GM12878 (cell line): ENCODE measurements around the gene KRT80. TPM values are rescaled to one million over a fixed set of nuclear protein-coding genes. Genes with fewer than 3 reads are reported as not detected.

Source experiments
- ATAC-seq: fragments of 200-7000 bp; cut with Tn5 transposase; 3 replicates; pipeline ENCODE4 v1.9.1; 2020; ENCODE audit warnings: mild to moderate bottlenecking, moderate library complexity
- BruUV-seq: library from RNA; stranded (reverse); fragments of 400-500 nt; replicated peaks from 2 replicates; lab custom pipeline; 2021; lab: Mats Ljungman, UMichigan
- CTCF ChIA-PET: fragments of 300-600 bp; sonication (Branson Sonifier 250); formaldehyde crosslinking; extraction: SDS; loops from one replicate; lab custom pipeline; 2021; ENCODE audit warnings: inconsistent platforms; lab: Yijun Ruan, JAX
- POLR2A ChIA-PET: fragments of 350-600 bp; formaldehyde crosslinking; extraction: SDS; loops from one replicate; lab custom pipeline; 2021; ENCODE audit warnings: inconsistent platforms; lab: Charles Lee
- RAD21 ChIA-PET: fragments of 300-600 bp; sonication (Branson Sonifier 250); formaldehyde crosslinking; loops from one replicate; lab custom pipeline; 2023; ENCODE audit warnings: antibody characterized with exemption; ENCODE audit not compliant: unreplicated experiment; lab: Charles Lee
- SMC1A ChIA-PET: fragments of 300-600 bp; sonication (Branson Sonifier 250); formaldehyde crosslinking; loops from one replicate; lab custom pipeline; 2023; ENCODE audit not compliant: unreplicated experiment, uncharacterized antibody; lab: Charles Lee
- DNase-seq: peaks from one replicate; pipeline ENCODE4 v3.0.0-alpha.2; 2011; ENCODE audit warnings: low read depth, low spot score
- FAIRE-seq: peaks from 3 replicates; lab custom pipeline; 2011; peaks lifted over from hg19 to GRCh38; lab: Jason Lieb, UNC
- H2AFZ ChIP-seq: 2 replicates; pipeline ENCODE4 v1.6.0; 2011; ENCODE audit warnings: low read depth, low read length, control low read depth; ENCODE audit not compliant: control insufficient read depth
- H3K27ac ChIP-seq: 2 replicates; pipeline ENCODE4 v1.5.1; 2011; ENCODE audit warnings: control low read depth; ENCODE audit not compliant: control insufficient read depth, insufficient read depth
- H3K27me3 ChIP-seq, 2 experiments: replicated peaks in 1 of 2; 2 replicates each; pipeline versions ENCODE4 v1.6.0 to v1.6.1; 2011; ENCODE audit warnings: low read length in 1 of 2; ENCODE audit not compliant: control insufficient read depth in 2 of 2, insufficient read depth in 2 of 2
- H3K36me3 ChIP-seq, 2 experiments: 2 replicates each; pipeline ENCODE4 v1.5.1; 2011; ENCODE audit warnings: low read length in 1 of 2; ENCODE audit not compliant: control insufficient read depth in 2 of 2, insufficient read depth in 2 of 2
- H3K4me1 ChIP-seq: 2 replicates; pipeline ENCODE4 v1.6.1; 2011; ENCODE audit warnings: mild to moderate bottlenecking, low read length, moderate library complexity, mixed read lengths; ENCODE audit not compliant: control insufficient read depth, insufficient read depth
- H3K4me2 ChIP-seq: 2 replicates; pipeline ENCODE4 v1.6.0; 2011; ENCODE audit warnings: control low read depth; ENCODE audit not compliant: control insufficient read depth, insufficient read depth
- H3K4me3 ChIP-seq: fragments of 200-600 bp; sonication (generic); 2 replicates; pipeline ENCODE4 v1.5.1; 2016
- H3K79me2 ChIP-seq: 2 replicates; pipeline ENCODE4 v1.6.0; 2011; ENCODE audit warnings: low read length; ENCODE audit not compliant: control insufficient read depth, insufficient read depth
- H3K9ac ChIP-seq: 2 replicates; pipeline ENCODE4 v1.8.0; 2011; ENCODE audit warnings: low read length, control low read depth, mixed read lengths; ENCODE audit not compliant: control insufficient read depth, insufficient read depth
- H3K9me3 ChIP-seq: replicated peaks from 3 replicates; pipeline ENCODE4 v1.5.1; 2011; ENCODE audit warnings: mild to moderate bottlenecking, low read length; ENCODE audit not compliant: control insufficient read depth, insufficient read depth
- H4K20me1 ChIP-seq: 2 replicates; pipeline ENCODE4 v1.6.0; 2011; ENCODE audit not compliant: control insufficient read depth, insufficient read depth
- CEBPB ChIP-seq, 2 experiments: fragments of 150-350 bp in 1 of 2; IDR thresholded peaks; 2 replicates each; pipeline ENCODE4 v1.6.1; 2012 to 2014; ENCODE audit warnings: low read depth in 2 of 2, low read length in 2 of 2, borderline replicate concordance in 1 of 2, inconsistent platforms in 1 of 2
- CUX1 ChIP-seq: IDR thresholded peaks from 2 replicates; pipeline ENCODE4 v1.6.1; 2012; ENCODE audit warnings: improper control_type of control experiment, low read depth, low read length; ENCODE audit not compliant: insufficient replicate concordance
- JUNB ChIP-seq: IDR thresholded peaks from 2 replicates; pipeline ENCODE4 v1.6.1; 2016; ENCODE audit warnings: antibody characterized with exemption, mild to moderate bottlenecking
- SMC3 ChIP-seq: IDR thresholded peaks from 2 replicates; pipeline ENCODE4 v1.6.1; 2011; ENCODE audit warnings: low read length, improper control_type of control experiment, borderline replicate concordance
- WGBS: methylation state at CpG from one replicate; pipeline ENCODE4 v1.1.6; 2016; ENCODE audit warnings: low lambda C conversion rate; ENCODE audit not compliant: insufficient replicate concordance, insufficient coverage; ENCODE audit errors: missing lambda C conversion rate; 5-methylcytosine and 5-hydroxymethylcytosine counted together
- in situ Hi-C: fragments of 300-500 bp; cut with MboI; formaldehyde crosslinking; loops from 9 replicates; pipeline ENCODE4 v1.14.3; 2018; ENCODE audit warnings: mixed read lengths
- intact Hi-C: fragments of 100-400 bp; cut with micrococcal nuclease; formaldehyde crosslinking; loops from one replicate; pipeline ENCODE4 v1.14.2; 2022; ENCODE audit not compliant: unreplicated experiment
- polyA plus RNA-seq, 11 experiments: library from polyadenylated mRNA; depleted of rRNA in 4 of 11; unstranded in 6 of 11; stranded (reverse) in 5 of 11; fragments of >200 nt; fragmentation: Nextera tagmentation in 4 of 11; fragmentation: Illumina TruSeq in 1 of 11; extraction: Ambion mirVana in 4 of 11; extraction: Trizol in 1 of 11; gene quantifications; 1 replicate in 1 of 11; 2 replicates in 10 of 11; pipeline versions ENCODE4 v1.2.1 to v1.2.3, GENCODE V29; 2011 to 2016; ENCODE audit warnings: inconsistent platforms in 2 of 11, missing spikeins in 2 of 11, low read depth in 1 of 11
- total RNA-seq, 4 experiments: library from RNA; depleted of rRNA in 3 of 4; stranded (reverse); fragments of >200 nt in 3 of 4; fragmentation: Illumina TruSeq in 1 of 4; extraction: Trizol in 1 of 4; gene quantifications; 2 replicates each; pipeline versions ENCODE4 v1.2.1 to v1.2.3, GENCODE V29; 2013 to 2021
- TF ChIP-seq, protein P1 (sequence below): IDR thresholded peaks from 2 replicates; pipeline ENCODE4 v1.6.1; 2011; ENCODE audit warnings: low read depth, low read length, improper control_type of control experiment, borderline replicate concordance

The KRT80 gene
- total and polyA plus RNA-seq, 10 of the 15 experiments (the other 5 are each of a cell fraction or from before 2014, with no cell fraction given) = 0.01 TPM; not detected in 9

- no peaks in the 10 kb centered on the region for H3K36me3 ChIP-seq
- POLR2A ChIA-PET = no interaction called here
- DNase-seq (no peak), FAIRE-seq (no peak), ATAC-seq (no peak)
- WGBS = 39% methylated on average over 15 of the region's 15 CpGs
- no TSS peak for BruUV-seq
- CTCF ChIA-PET = interaction anchor here (4.1 to 4.2 kb wide), 2 partner anchors 14 to 45 kb away, joined by 20 to 26 read pairs; no protein-coding TSS in a partner anchor
- H3K9ac ChIP-seq = no peak overlapping the region
- no peaks in the 10 kb centered on the region for H4K20me1 ChIP-seq
- H3K9me3 ChIP-seq = no peaks in the 10 kb centered on the region
- H3K4me1 ChIP-seq = no peaks in the 10 kb centered on the region
- no peak overlapping the region for H3K4me3 ChIP-seq
- TF ChIP-seq CUX1 = no peak
- no peak for TF ChIP-seq JUNB
- TF ChIP-seq SMC3 = no peak
- TF ChIP-seq, protein P1, sequence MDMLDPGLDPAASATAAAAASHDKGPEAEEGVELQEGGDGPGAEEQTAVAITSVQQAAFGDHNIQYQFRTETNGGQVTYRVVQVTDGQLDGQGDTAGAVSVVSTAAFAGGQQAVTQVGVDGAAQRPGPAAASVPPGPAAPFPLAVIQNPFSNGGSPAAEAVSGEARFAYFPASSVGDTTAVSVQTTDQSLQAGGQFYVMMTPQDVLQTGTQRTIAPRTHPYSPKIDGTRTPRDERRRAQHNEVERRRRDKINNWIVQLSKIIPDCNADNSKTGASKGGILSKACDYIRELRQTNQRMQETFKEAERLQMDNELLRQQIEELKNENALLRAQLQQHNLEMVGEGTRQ = no peak
- TF ChIP-seq CEBPB (IDR thresholded peaks at IDR 0.05; ENCODE audit: borderline replicate concordance in 1 of 2, low read depth in 2 of 2, low read length in 2 of 2) = no peak
- H2AFZ ChIP-seq = no peak overlapping the region
- SMC1A ChIA-PET = no interaction called here
- peaks cover 4 to 14% of the 10 kb centered on the region in 2 experiments; a peak in 3 of 4 replicates for H3K27me3 ChIP-seq
- H3K79me2 ChIP-seq = no peaks in the 10 kb centered on the region
- no peak overlapping the region for H3K4me2 ChIP-seq
- in situ Hi-C loops = no loop called here
- intact Hi-C loops = no loop called here
- no peak overlapping the region for H3K27ac ChIP-seq
- RAD21 ChIA-PET = no interaction called here
Measured at GRCh38 chr12:52235001-52235764, 43.4 kb upstream of the KRT80 start.
